HepG2 (cell line): ENCODE data around the gene MKRN2OS. TPM values are rescaled to one million over a fixed set of nuclear protein-coding genes. Genes with fewer than 3 reads are reported as not detected.
A peak's percentile ranks its signal among the peaks of the same experiment; 100 is the strongest.

ENCODE experiments used
- CBX5 ChIP-seq: sonication (generic); formaldehyde crosslinking; IDR thresholded peaks from 2 replicates; pipeline ENCODE4 v1.4.0; 2020; ENCODE audit warnings: missing genetic modification reagents, borderline replicate concordance
- ERF ChIP-seq: IDR thresholded peaks from 2 replicates; pipeline ENCODE4 v1.6.1; 2018; ENCODE audit warnings: missing biosample characterization, missing genetic modification reagents
- EZH2 ChIP-seq: conservative IDR thresholded peaks from 2 replicates; pipeline ENCODE4 v1.6.1; 2012; ENCODE audit warnings: mild to moderate bottlenecking, low read depth, low read length, moderate library complexity
- FOXC1 ChIP-seq: sonication (generic); formaldehyde crosslinking; IDR thresholded peaks from 2 replicates; pipeline ENCODE4 v1.8.0; 2022; ENCODE audit warnings: mild to moderate bottlenecking, missing genetic modification reagents, borderline replicate concordance
- FOXJ3 ChIP-seq: sonication (generic); formaldehyde crosslinking; IDR thresholded peaks from 2 replicates; pipeline ENCODE4 v1.4.0; 2020; ENCODE audit warnings: missing genetic modification reagents, mild to moderate bottlenecking, borderline replicate concordance
- GABPA ChIP-seq, 2 experiments: IDR thresholded peaks; 2 replicates each; pipeline ENCODE4 v1.6.1; 2011 to 2016; ENCODE audit warnings: low read depth in 2 of 2, low read length in 1 of 2, missing biosample characterization in 1 of 2, missing genetic modification characterization in 1 of 2
- GZF1 ChIP-seq: sonication (generic); formaldehyde crosslinking; IDR thresholded peaks from 2 replicates; pipeline ENCODE4 v1.5.1; 2020; ENCODE audit warnings: mild to moderate bottlenecking, missing genetic modification reagents
- ISX ChIP-seq: sonication (generic); formaldehyde crosslinking; conservative IDR thresholded peaks from 2 replicates; pipeline ENCODE4 v1.5.0; 2020; ENCODE audit warnings: missing genetic modification reagents
- JUNB ChIP-seq: sonication (generic); formaldehyde crosslinking; IDR thresholded peaks from 2 replicates; pipeline ENCODE4 v1.8.0; 2022; ENCODE audit warnings: missing genetic modification reagents, mild to moderate bottlenecking, borderline replicate concordance
- KDM3A ChIP-seq: IDR thresholded peaks from 2 replicates; pipeline ENCODE4 v1.6.1; 2018; ENCODE audit warnings: low read depth, missing compliant biosample characterization
- KDM4B ChIP-seq: sonication (generic); formaldehyde crosslinking; IDR thresholded peaks from 2 replicates; pipeline ENCODE4 v1.4.0; 2020; ENCODE audit warnings: missing genetic modification reagents
- MAZ ChIP-seq, 2 experiments: sonication (generic) in 1 of 2; formaldehyde crosslinking in 1 of 2; IDR thresholded peaks; 2 replicates each; pipeline versions ENCODE4 v1.5.0 to v1.6.1; 2012 to 2020; ENCODE audit warnings: low read depth in 2 of 2, mild to moderate bottlenecking in 2 of 2, borderline replicate concordance in 1 of 2, improper control_type of control experiment in 1 of 2, low read length in 1 of 2, missing genetic modification reagents in 1 of 2, moderate library complexity in 1 of 2
- MED8 ChIP-seq: sonication (generic); formaldehyde crosslinking; IDR thresholded peaks from 2 replicates; pipeline ENCODE4 v1.8.1; 2023; ENCODE audit warnings: mild to moderate bottlenecking, missing genetic modification reagents; ENCODE audit not compliant: insufficient replicate concordance
- MXI1 ChIP-seq: IDR thresholded peaks from 3 replicates; pipeline ENCODE4 v1.6.1; 2012; ENCODE audit warnings: low read depth, low read length, inconsistent platforms, borderline replicate concordance
- NCOA2 ChIP-seq: sonication (generic); formaldehyde crosslinking; IDR thresholded peaks from 2 replicates; pipeline ENCODE4 v1.8.0; 2022; ENCODE audit warnings: inconsistent platforms
- NFE2L1 ChIP-seq: sonication (generic); formaldehyde crosslinking; IDR thresholded peaks from 2 replicates; pipeline ENCODE4 v1.4.0; 2020; ENCODE audit warnings: missing genetic modification reagents, mild to moderate bottlenecking, borderline replicate concordance
- NFIC ChIP-seq: IDR thresholded peaks from 2 replicates; pipeline ENCODE4 v1.6.1; 2012; ENCODE audit warnings: mild to moderate bottlenecking, low read length, inconsistent platforms
- NFKB2 ChIP-seq: sonication (generic); formaldehyde crosslinking; IDR thresholded peaks from 2 replicates; pipeline ENCODE4 v1.4.0; 2020; ENCODE audit warnings: missing genetic modification reagents, borderline replicate concordance
- NPAS2 ChIP-seq: sonication (generic); formaldehyde crosslinking; IDR thresholded peaks from 2 replicates; pipeline ENCODE4 v1.8.0; 2022; ENCODE audit warnings: mild to moderate bottlenecking, missing genetic modification reagents, borderline replicate concordance
- NR1H2 ChIP-seq: sonication (generic); formaldehyde crosslinking; IDR thresholded peaks from 2 replicates; pipeline ENCODE4 v1.8.1; 2022; ENCODE audit warnings: low read depth, missing genetic modification reagents, borderline replicate concordance
- POLR2AphosphoS2 ChIP-seq: IDR thresholded peaks from 2 replicates; pipeline ENCODE4 v1.6.1; 2011; ENCODE audit warnings: low read depth, low read length, improper control_type of control experiment
- RFX3 ChIP-seq: IDR thresholded peaks from 2 replicates; pipeline ENCODE4 v1.6.1; 2016; ENCODE audit warnings: missing biosample characterization, missing genetic modification reagents
- SP2 ChIP-seq: sonication (generic); formaldehyde crosslinking; IDR thresholded peaks from 2 replicates; pipeline ENCODE4 v1.5.1; 2020; ENCODE audit warnings: mild to moderate bottlenecking, missing genetic modification reagents
- XBP1 ChIP-seq: sonication (generic); formaldehyde crosslinking; IDR thresholded peaks from 2 replicates; pipeline ENCODE4 v1.5.0; 2020; ENCODE audit warnings: missing genetic modification reagents
- ZBTB46 ChIP-seq: sonication (generic); formaldehyde crosslinking; IDR thresholded peaks from 2 replicates; pipeline ENCODE4 v1.4.0; 2020; ENCODE audit warnings: mild to moderate bottlenecking, missing genetic modification reagents, borderline replicate concordance
- ZNF501 ChIP-seq: sonication (generic); formaldehyde crosslinking; IDR thresholded peaks from 2 replicates; pipeline ENCODE4 v1.5.1; 2020; ENCODE audit warnings: mild to moderate bottlenecking, moderate library complexity, missing genetic modification reagents
- ZNF619 ChIP-seq: sonication (generic); formaldehyde crosslinking; IDR thresholded peaks from 2 replicates; pipeline ENCODE4 v1.4.0; 2020; ENCODE audit warnings: mild to moderate bottlenecking, missing genetic modification reagents
- ZSCAN5A ChIP-seq: sonication (generic); formaldehyde crosslinking; IDR thresholded peaks from 2 replicates; pipeline ENCODE4 v1.8.0; 2022; ENCODE audit warnings: mild to moderate bottlenecking, missing genetic modification reagents, borderline replicate concordance
- polyA plus RNA-seq, 8 experiments: library from polyadenylated mRNA; depleted of rRNA in 3 of 8; stranded (reverse) in 7 of 8; unstranded in 1 of 8; fragments of >200 nt; fragmentation: Illumina TruSeq in 4 of 8; extraction: Trizol in 4 of 8; gene quantifications; 2 replicates each; pipeline versions ENCODE4 v1.2.1 to v1.2.3, GENCODE V29; 2011 to 2016; ENCODE audit warnings: low read depth in 4 of 8, missing spikeins in 1 of 8, mixed read lengths in 1 of 8; ENCODE audit not compliant: insufficient read depth in 1 of 8
- total RNA-seq, 5 experiments: library from RNA; depleted of rRNA; stranded (reverse); fragments of >200 nt; fragmentation: Illumina TruSeq; extraction: Trizol; gene quantifications; 2 replicates each; pipeline ENCODE4 v1.2.3, GENCODE V29; 2016; ENCODE audit warnings: low read depth in 1 of 5

Gene MKRN2OS
- total and polyA plus RNA-seq, 2 of the 13 experiments (the other 11 are each of a cell fraction or from before 2014, with no cell fraction given) = not detected

- peak; percentile 67 for TF ChIP-seq MED8 (CRISPR knock-in tag)
- TF ChIP-seq XBP1 (CRISPR knock-in tag) = no peak
- peak; percentile 26; the same call in 1 of the 2 replicates for TF ChIP-seq FOXJ3 (CRISPR knock-in tag)
- peak; percentile 70; the same call in 1 of the 2 replicates for TF ChIP-seq NFE2L1 (CRISPR knock-in tag)
- TF ChIP-seq GABPA (IDR thresholded peaks at IDR 0.05; ENCODE audit: low read depth, low read length) = peak; percentile 76
- peak; percentile 83 for TF ChIP-seq GABPA (CRISPR knock-in tag; IDR thresholded peaks at IDR 0.05; ENCODE audit: low read depth)
- TF ChIP-seq SP2 (CRISPR knock-in tag) = no peak
- TF ChIP-seq NR1H2 (CRISPR knock-in tag) = no peak
- peak; percentile 43; the same call in 1 of the 2 replicates for TF ChIP-seq KDM3A (CRISPR knock-in tag)
- TF ChIP-seq ZBTB46 (CRISPR knock-in tag) = no peak
- 0 out of 2 replicates have a peak, but pooled peaks have one; percentile 44 for TF ChIP-seq POLR2AphosphoS2
- no peak for TF ChIP-seq KDM4B (CRISPR knock-in tag)
- TF ChIP-seq FOXC1 (CRISPR knock-in tag) = no peak
- no peak for TF ChIP-seq RFX3
- no peak for TF ChIP-seq ZSCAN5A (CRISPR knock-in tag)
- no peak; the same call in 1 of the 2 replicates for TF ChIP-seq ISX
- TF ChIP-seq EZH2 = no peak
- TF ChIP-seq CBX5 = peak; percentile 77; the same call in 1 of the 2 replicates
- peak; percentile 81; the same call in 1 of the 2 replicates for TF ChIP-seq NFKB2
- TF ChIP-seq NFIC = no peak
- TF ChIP-seq ZNF619 (CRISPR knock-in tag) = no peak; the same call in 1 of the 2 replicates
- peak; percentile 22; the same call in 1 of the 2 replicates for TF ChIP-seq NCOA2 (CRISPR knock-in tag)
- TF ChIP-seq MAZ (IDR thresholded peaks at IDR 0.05; ENCODE audit: borderline replicate concordance, low read depth, low read length) = peak; percentile 77
- TF ChIP-seq MAZ (CRISPR knock-in tag; IDR thresholded peaks at IDR 0.05; ENCODE audit: low read depth) = peak; percentile 80
- no peak for TF ChIP-seq JUNB (CRISPR knock-in tag)
- TF ChIP-seq ZNF501 (CRISPR knock-in tag) = peak; percentile 92
- TF ChIP-seq MXI1 = peak; percentile 92; the same call in 2 of the 3 replicates
- TF ChIP-seq GZF1 (CRISPR knock-in tag) = peak; percentile 61; the same call in 1 of the 2 replicates
- TF ChIP-seq ERF (CRISPR knock-in tag) = peak; percentile 84; the same call in 1 of the 2 replicates
- no peak for TF ChIP-seq NPAS2
Observed at GRCh38 chr3:12556690-12557472, 11.6 kb upstream of the MKRN2OS start, which contains the start of gene MKRN2 (continued).
